Liver (tissue), 3 donors: ENCODE measurements around the gene ABLIM2.
A peak's percentile ranks its signal among the peaks of the same experiment; 100 is the strongest.

Source experiments
- ATF3 ChIP-seq: IDR thresholded peaks from 2 replicates; pipeline ENCODE4 v1.6.1; 2016; ENCODE audit warnings: antibody characterized with exemption
- CTCF ChIP-seq: fragments of 150-350 bp; IDR thresholded peaks from 2 replicates; pipeline ENCODE4 v1.5.1; 2017; ENCODE audit warnings: improper control_type of control experiment, low read depth, low read length; ENCODE audit not compliant: missing input control
- FOXA1 ChIP-seq: IDR thresholded peaks from 2 replicates; pipeline ENCODE4 v1.6.1; 2016; ENCODE audit warnings: antibody characterized with exemption
- RAD21 ChIP-seq, 2 donors: IDR thresholded peaks; 2 replicates each; pipeline ENCODE4 v1.6.1; 2016; ENCODE audit warnings: antibody characterized with exemption in 2 of 2, mild to moderate bottlenecking in 2 of 2
- REST ChIP-seq: IDR thresholded peaks from 2 replicates; pipeline ENCODE4 v1.6.1; 2016; ENCODE audit warnings: antibody characterized with exemption, mild to moderate bottlenecking
- TAF1 ChIP-seq: conservative IDR thresholded peaks from 2 replicates; pipeline ENCODE4 v1.6.1; 2016; ENCODE audit warnings: antibody characterized with exemption, mild to moderate bottlenecking
- YY1 ChIP-seq: IDR thresholded peaks from 2 replicates; pipeline ENCODE4 v1.6.1; 2016; ENCODE audit warnings: antibody characterized with exemption, mild to moderate bottlenecking
- ZBTB33 ChIP-seq: IDR thresholded peaks from 2 replicates; pipeline ENCODE4 v1.6.1; 2016; ENCODE audit warnings: antibody characterized with exemption
- TF ChIP-seq, protein P1 (sequence below): IDR thresholded peaks from 2 replicates; pipeline ENCODE4 v1.6.1; 2016; ENCODE audit warnings: antibody characterized with exemption
- donor health status: healthy.
- donor health status: healthy.

DNA sequence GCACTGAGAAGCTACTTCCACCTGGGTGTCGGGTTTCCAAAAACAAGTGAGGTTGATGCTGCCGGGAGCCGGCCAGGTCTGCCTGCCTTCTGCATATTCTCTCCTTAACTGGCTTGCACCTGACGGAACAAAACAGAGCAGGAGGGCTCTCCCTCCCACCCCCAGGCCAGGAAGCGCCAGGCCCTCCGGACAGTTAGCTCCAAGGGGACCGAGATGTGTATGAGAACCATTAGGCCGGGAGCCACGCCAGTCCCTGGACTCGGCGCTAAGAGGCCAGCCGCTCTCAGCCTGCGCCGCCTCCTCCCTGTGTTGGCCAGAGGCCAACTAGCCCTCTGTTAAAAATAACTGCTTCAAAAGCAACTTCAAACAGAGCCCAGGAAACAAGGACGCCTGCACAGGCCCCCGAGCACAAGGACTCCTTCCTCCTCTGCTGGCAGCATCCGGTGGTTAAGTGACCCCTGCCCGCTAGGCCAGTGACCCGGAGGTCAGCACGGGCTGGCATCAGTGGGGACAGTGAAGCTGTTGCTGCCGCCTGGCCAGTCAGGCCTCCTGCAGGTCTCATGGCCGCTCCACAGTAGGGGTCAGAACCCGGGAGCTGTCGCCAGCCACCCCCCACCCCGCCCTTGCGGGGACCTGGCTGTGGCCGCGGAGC is 107.9 kb downstream of the ABLIM2 start:
- no peak for TF ChIP-seq CTCF
- no peak for TF ChIP-seq YY1
- TF ChIP-seq, protein P1, sequence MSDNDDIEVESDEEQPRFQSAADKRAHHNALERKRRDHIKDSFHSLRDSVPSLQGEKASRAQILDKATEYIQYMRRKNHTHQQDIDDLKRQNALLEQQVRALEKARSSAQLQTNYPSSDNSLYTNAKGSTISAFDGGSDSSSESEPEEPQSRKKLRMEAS = no peak
- TF ChIP-seq RAD21 (IDR thresholded peaks at IDR 0.05) = peak in 1 of 2 donors; percentile 62
- TF ChIP-seq ATF3 = no peak
- TF ChIP-seq FOXA1 = no peak
- TF ChIP-seq REST = no peak
- no peak for TF ChIP-seq TAF1
- no peak for TF ChIP-seq ZBTB33
